Stimulated activated naive B cell treated with anti-CD40 and anti-IgM and Interleukin-4, amounts not matched to agents 10 μg/mL and 1 μg/mL and 100 μg/mL, for 72 hours (primary cell): ENCODE data around the gene ZNF296.
A peak's percentile ranks its signal among the peaks of the same experiment; 100 is the strongest.
"Not testable (repeated sequence)": the region's sequence is repeated elsewhere in the genome, so short reads cannot be mapped to it uniquely, and the experiment has no call there.

Source experiments
- ATAC-seq, 2 donors: fragments of 150-1000 bp; cut with Tn5 transposase; replicated peaks; 2 replicates each; pipeline ENCODE4 v1.10.0; 2021; ENCODE audit warnings: moderate library complexity in 1 of 2
- DNase-seq: peaks from one replicate; pipeline ENCODE4 v3.0.0; 2021
- H3K27ac Mint-ChIP-seq: one replicate; pipeline ENCODE4 v1.8.0; 2022; ENCODE audit warnings: mild to moderate bottlenecking, mixed read lengths
- H3K27me3 Mint-ChIP-seq, 2 donors: one replicate each; pipeline ENCODE4 v1.8.0; 2022; ENCODE audit warnings: mixed read lengths in 2 of 2
- H3K36me3 Mint-ChIP-seq, 2 donors: one replicate each; pipeline ENCODE4 v1.8.0; 2022; ENCODE audit warnings: mixed read lengths in 2 of 2, mild to moderate bottlenecking in 1 of 2
- H3K4me1 Mint-ChIP-seq, 2 donors: one replicate each; pipeline ENCODE4 v1.8.0; 2022; ENCODE audit warnings: mixed read lengths in 2 of 2, mild to moderate bottlenecking in 1 of 2
- H3K4me3 Mint-ChIP-seq, 2 donors: one replicate each; pipeline ENCODE4 v1.8.0; 2022; ENCODE audit warnings: mild to moderate bottlenecking in 2 of 2, mixed read lengths in 2 of 2, moderate library complexity in 1 of 2
- H3K9me3 Mint-ChIP-seq, 2 donors: one replicate each; pipeline ENCODE4 v1.8.0; 2022; ENCODE audit warnings: mixed read lengths in 2 of 2, mild to moderate bottlenecking in 1 of 2

The ZNF296 gene

DNA sequence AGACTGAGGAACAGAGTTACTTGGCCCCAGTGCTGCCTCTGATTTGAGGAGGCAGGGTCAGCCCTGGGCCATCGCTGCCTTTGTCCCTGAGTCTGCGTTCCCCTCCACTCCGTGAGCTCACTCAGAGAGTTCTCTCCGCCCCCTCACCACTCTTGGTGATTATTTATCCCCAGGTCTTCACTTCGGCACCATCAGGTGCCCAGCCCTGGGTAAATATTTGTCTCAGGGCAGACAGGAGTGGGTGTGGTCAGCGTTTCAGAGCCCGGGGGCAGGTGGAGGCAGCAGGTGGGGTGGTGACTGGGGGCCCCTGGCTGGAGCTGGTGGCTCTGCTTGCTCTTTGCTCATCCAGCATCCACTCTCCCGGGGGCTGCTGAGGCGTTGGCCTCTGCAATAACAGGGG is 37.4 kb upstream of the ZNF296 start:
- peaks cover 50 to 87% of the 10 kb centered on the region in 2 donors for H3K4me1 Mint-ChIP-seq
- H3K4me3 Mint-ChIP-seq: peak overlapping the region in 1 of 2 donors; percentile 22

DNA sequence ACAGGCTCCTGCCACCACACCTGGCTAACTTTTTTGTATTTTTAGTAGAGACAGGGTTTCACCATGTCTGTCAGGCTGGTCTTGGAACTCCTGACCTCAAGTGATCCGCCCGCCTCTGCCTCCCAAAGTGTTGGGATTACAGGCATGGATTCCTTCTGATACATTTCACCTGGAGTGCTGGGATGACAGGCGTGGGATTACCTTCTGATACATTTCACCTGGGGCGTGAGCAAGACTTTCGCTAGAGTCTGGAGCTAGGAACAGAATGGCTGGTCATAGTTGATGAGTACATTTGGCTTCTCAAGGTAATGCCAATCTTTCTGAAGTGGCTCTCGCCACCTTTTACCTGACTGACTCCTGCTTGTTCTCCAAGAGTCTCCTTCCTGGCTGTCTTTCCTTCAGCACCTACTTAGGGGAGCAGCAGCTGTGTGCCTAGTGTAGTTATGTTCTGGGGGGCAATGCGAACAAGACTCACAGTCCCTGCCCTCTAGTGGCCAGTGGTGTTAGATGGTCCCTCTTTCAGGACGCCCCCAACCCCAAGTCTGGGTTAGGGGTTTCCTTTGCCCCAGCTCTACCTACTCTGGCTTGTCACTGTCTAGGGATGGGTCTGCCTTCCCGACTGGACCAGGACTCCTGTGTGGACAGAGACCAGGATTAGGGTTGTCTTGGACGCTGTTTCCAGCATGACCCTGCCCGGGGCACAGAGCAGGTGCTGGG is 36.0 kb upstream of the ZNF296 start:
- ATAC-seq (no peak), DNase-seq (no peak)
- Mint-ChIP-seq H3K4me3 (no peak overlapping the region), H3K27me3 (no peaks in the 10 kb centered on the region), H3K36me3 (peaks cover 2 to 8% of the 10 kb centered on the region in 2 donors), H3K9me3 (no peaks in the 10 kb centered on the region), H3K4me1 (peaks cover 40 to 84% of the 10 kb centered on the region in 2 donors), H3K27ac (no peak overlapping the region)

More for the DNA sequence above, 37.4 kb upstream of the ZNF296 start:
- no peaks in the 10 kb centered on the region for H3K27me3 Mint-ChIP-seq
- DNase-seq (no peak), ATAC-seq (no peak)
- no peaks in the 10 kb centered on the region for H3K9me3 Mint-ChIP-seq
- H3K36me3 Mint-ChIP-seq: peaks cover 2 to 8% of the 10 kb centered on the region in 2 donors
- H3K27ac Mint-ChIP-seq: no peak overlapping the region

DNA sequence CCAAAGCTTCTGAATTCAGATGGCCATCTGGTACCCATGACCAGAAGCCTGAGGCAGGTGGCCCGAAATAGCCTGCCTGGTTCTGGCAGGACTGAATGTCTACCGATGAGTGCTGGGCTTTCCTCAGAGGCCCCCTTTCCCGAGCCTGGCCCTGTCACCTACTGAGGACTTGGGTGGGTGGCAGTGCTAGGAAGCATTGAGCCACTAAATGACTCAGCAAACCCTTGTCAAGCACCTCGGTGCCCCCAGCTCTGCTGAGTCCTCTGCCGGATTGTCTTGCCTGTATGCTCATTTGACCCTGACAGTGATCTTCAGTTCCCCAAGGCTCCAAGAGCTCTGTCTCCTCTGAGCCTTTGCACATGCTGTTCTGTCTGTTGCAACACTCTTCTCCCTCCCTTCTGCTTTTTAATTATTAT is 34.6 kb upstream of the ZNF296 start:
- ATAC-seq (peak; percentile 87), DNase-seq (no peak)
- Mint-ChIP-seq H3K9me3 (no peaks in the 10 kb centered on the region), H3K4me1 (peaks cover 32 to 71% of the 10 kb centered on the region in 2 donors), H3K27ac (no peak overlapping the region), H3K27me3 (no peaks in the 10 kb centered on the region), H3K36me3 (peaks cover 2 to 8% of the 10 kb centered on the region in 2 donors), H3K4me3 (no peak overlapping the region)

DNA sequence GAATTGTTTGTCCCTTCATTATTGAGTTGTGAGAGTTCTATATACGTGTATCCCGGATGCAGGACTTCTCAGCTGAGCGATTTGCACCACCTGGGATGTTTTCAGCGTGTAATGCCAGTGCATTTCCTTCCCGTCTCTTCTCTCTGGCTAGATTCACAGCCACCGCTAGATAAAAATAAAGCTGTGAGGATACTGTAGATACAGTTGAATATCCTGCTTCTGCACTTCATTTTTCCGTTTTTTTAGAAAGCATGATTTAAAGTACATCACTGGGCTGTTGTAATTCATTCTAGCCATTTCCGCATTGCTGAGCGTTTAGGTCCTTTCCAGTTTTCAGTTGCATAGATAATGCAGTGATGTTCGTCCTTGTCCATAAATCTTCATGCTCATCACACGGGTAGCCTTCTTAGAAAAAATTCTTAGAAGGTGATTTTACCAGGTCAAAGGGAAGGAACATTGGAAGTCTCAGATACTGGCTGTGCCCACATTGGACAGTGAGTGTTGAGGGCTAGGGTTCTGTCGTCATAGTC is 31.4 kb upstream of the ZNF296 start:
- H3K36me3 Mint-ChIP-seq: peaks cover 6 to 12% of the 10 kb centered on the region in 2 donors
- no peak overlapping the region for H3K27ac Mint-ChIP-seq
- H3K9me3 Mint-ChIP-seq: no peaks in the 10 kb centered on the region
- DNase-seq: no peak
- no peaks in the 10 kb centered on the region for H3K27me3 Mint-ChIP-seq
- H3K4me1 Mint-ChIP-seq: peaks cover 48 to 76% of the 10 kb centered on the region in 2 donors
- ATAC-seq: no peak
- no peak overlapping the region for H3K4me3 Mint-ChIP-seq

DNA sequence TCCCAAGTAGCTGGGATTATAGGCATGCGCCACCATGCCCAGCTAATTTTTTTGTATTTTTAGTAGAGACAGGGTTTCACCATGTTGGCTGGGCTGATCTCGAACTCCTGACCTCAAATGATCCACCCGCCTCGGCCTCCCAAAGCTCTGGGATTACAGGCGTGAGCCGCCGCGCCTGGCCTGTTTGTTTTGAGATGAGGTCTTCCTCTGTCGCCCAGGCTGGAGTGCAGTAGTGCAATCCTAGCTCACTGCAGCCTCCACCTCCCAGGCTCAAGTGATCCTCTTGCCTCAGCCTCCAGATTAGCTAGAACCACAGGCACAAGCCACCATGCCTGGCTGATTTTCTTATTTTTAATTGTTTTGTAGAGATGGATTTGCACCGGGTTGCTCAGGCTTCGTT is 30.1 kb upstream of the ZNF296 start:
- not testable (repeated sequence) for DNase-seq, H3K9me3 Mint-ChIP-seq, ATAC-seq, H3K4me3 Mint-ChIP-seq, H3K27me3 Mint-ChIP-seq
- peaks cover 6 to 12% of the 10 kb centered on the region in 2 donors for H3K36me3 Mint-ChIP-seq
- H3K27ac Mint-ChIP-seq: peak overlapping the region; percentile 22
- H3K4me1 Mint-ChIP-seq: peaks cover 46 to 75% of the 10 kb centered on the region in 2 donors

DNA sequence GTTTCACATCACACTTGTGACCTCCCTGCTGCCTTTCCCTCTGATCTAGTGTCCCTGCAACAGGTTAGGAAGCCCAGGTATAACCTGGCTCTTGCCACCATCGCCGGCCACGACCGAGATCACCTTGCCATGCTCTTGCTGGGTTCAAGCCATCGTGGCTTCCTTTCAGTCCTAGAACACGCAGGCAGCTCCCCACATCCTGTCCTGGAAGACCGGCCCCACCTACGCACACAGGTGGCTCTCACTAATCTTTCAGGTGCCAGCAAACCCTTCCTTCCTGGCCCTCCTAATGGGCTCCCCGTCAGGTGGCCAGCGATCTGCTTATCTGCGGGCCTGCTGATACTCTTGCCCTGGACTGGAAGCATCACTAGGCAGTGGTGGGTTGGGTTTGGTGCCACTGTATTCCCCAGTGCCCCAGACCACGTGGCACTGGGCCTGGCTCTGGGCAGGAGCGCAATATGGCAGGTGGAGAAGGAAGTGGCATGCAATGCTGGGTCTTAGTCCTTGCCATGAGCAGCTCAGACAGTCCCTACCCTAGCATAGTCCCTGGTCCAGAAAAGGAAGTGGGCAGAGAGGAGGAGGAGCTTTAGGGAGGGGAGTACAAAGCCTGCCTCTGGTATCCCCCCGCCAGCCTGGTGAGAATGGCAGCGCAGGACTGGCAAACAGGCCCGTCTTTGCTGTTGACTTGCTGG is 28.5 kb upstream of the ZNF296 start:
- ATAC-seq (peak; percentile 28), DNase-seq (no peak)
- peaks cover 6 to 12% of the 10 kb centered on the region in 2 donors for H3K36me3 Mint-ChIP-seq
- H3K9me3 Mint-ChIP-seq: no peaks in the 10 kb centered on the region
- H3K4me3 Mint-ChIP-seq: peak overlapping the region in 1 of 2 donors; percentile 2
- peaks cover 44 to 65% of the 10 kb centered on the region in 2 donors for H3K4me1 Mint-ChIP-seq
- H3K27me3 Mint-ChIP-seq: no peaks in the 10 kb centered on the region
- H3K27ac Mint-ChIP-seq: peak overlapping the region; percentile 84

DNA sequence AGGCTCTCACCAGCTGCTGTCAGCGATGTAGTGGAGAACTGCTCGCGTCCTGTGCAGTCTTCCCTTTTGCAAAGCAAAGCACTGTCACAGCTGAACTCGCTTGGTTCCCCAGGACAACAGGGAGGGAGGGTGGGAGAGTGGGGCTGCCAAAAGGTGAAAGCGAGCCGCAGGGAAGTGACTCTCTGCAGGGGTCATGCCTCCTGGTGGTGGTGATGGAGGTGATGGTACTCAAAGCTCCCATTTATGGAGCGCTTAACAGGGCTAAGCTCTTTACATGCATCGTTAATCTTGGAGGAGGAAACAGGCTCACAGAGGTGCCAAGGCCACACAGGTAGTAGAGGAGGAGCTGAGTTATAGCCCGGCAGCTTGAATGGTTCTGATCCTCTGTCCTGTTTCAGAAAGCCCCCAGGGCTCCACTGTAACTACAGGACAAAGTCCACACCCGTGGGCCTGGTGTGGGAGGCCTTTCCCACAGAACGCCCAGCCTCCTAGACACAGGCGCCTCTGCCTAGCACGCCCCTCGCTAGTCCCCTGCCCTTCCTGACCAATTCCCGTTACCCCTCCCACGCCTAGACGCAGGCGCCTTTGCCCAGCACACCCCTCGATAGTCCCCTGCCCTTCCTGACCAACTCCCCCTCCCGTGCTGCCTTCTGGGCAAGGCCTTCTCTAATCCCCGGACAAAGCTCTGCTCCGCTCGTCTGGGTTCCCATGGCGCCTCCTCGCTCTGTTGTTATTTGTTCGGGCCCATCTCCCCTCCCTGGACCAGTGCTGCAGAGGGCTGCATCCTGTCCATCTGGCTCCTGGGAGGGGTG is 27.4 kb upstream of the ZNF296 start:
- H3K4me1 Mint-ChIP-seq: peaks cover 46 to 65% of the 10 kb centered on the region in 2 donors
- ATAC-seq: peak; percentile 57 to 65
- DNase-seq: no peak
- H3K4me3 Mint-ChIP-seq: peak overlapping the region; percentile 39 to 64
- peak overlapping the region; percentile 70 for H3K27ac Mint-ChIP-seq
- H3K27me3 Mint-ChIP-seq: no peaks in the 10 kb centered on the region
- peaks cover 4 to 8% of the 10 kb centered on the region in 2 donors for H3K36me3 Mint-ChIP-seq
- no peaks in the 10 kb centered on the region for H3K9me3 Mint-ChIP-seq

DNA sequence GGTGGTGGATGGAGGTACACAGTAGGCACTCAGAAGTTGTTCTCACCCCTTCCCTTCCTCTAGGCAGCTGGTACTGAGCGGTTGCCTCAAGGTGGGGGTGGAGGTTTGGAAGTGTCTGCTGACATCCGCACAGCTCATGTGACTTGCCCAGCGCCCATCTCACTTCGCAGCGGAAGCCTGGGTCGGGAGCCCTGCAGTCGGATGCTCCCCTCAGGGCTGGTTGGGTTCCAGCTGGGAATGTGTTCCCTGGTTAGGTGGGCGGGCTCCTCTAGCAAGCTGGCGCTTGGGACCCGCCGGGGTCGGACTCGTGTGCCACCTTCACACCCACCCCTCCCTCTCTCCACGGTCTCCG is 26.9 kb upstream of the ZNF296 start:
- H3K27ac Mint-ChIP-seq: no peak overlapping the region
- H3K4me1 Mint-ChIP-seq: peaks cover 48 to 62% of the 10 kb centered on the region in 2 donors
- no peaks in the 10 kb centered on the region for H3K27me3 Mint-ChIP-seq
- peak overlapping the region; percentile 39 to 64 for H3K4me3 Mint-ChIP-seq
- H3K36me3 Mint-ChIP-seq: peaks cover 4 to 8% of the 10 kb centered on the region in 2 donors
- no peaks in the 10 kb centered on the region for H3K9me3 Mint-ChIP-seq
- DNase-seq (no peak), ATAC-seq (peak; percentile 75 to 82)

DNA sequence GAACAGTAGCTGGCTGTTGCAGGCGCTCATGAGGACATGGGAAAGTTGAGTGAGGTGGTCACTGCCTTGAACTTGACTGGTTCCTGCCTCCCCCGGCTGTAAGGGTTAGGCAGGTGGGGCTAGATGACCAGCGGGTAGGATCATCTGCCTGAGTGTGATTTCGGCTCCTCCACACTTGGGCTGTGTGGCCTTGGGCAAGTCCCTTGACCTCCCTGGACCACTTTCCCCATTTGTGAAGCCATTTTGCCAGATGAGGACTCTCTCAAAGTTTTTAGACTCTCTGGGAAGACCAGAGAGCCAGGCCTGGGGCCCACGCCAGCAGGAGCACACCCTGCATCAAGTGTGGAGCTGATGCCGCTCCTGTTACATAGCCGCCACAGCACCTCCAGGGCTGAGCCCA is 26.2 kb upstream of the ZNF296 start:
- Mint-ChIP-seq H3K27me3 (no peaks in the 10 kb centered on the region), H3K4me1 (peaks cover 52 to 61% of the 10 kb centered on the region in 2 donors), H3K4me3 (no peak overlapping the region), H3K27ac (no peak overlapping the region), H3K36me3 (peaks cover 4 to 8% of the 10 kb centered on the region in 2 donors), H3K9me3 (no peaks in the 10 kb centered on the region)
- ATAC-seq (no peak), DNase-seq (no peak)

DNA sequence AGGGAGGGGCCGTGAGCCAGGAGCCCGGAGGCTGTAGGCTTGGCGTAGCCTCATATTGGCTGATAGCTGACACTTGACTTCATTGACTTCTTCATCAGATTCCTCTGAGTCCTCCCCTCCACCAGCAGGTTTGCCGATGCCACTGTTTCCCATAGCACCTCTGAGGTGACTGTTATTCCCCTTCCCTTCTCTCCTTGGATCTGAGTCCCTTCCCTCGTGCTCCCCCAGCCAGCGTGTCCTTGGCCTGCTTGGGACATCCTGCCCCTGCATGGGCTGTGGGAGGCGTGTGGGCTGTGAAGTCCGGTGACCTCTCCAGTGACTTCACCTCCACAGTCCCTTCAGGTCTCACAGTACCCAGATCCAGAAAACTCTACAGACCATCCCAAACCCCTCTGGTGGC is 25.5 kb upstream of the ZNF296 start:
- Mint-ChIP-seq H3K27ac (peak overlapping the region; percentile 48), H3K4me1 (peaks cover 57 to 67% of the 10 kb centered on the region in 2 donors), H3K4me3 (no peak overlapping the region), H3K27me3 (no peaks in the 10 kb centered on the region), H3K36me3 (peaks cover 4 to 12% of the 10 kb centered on the region in 2 donors), H3K9me3 (no peaks in the 10 kb centered on the region)
- DNase-seq: no peak
- ATAC-seq: no peak

DNA sequence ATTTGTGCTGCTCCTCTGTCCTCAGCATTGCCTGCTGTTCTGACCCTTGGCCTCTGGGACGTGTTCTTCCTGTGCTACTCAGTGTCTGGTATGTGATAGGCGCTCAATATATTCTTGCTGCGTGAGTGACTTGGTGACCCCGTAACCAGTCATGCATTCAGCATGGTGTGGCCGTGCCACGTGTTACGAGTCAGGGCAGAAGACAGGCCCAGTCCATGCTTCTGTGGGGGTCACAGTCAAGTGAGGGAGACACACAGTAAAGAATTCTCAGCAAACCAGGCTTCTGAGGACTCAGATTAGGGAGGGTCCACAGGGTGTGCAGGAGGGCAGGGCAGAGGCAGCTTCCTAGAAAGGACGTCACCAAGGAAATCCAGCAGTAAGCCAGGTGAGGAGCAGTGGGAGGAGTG is 24.6 kb upstream of the ZNF296 start:
- H3K27ac Mint-ChIP-seq: peak overlapping the region; percentile 32
- no peaks in the 10 kb centered on the region for H3K9me3 Mint-ChIP-seq
- ATAC-seq: no peak
- no peak for DNase-seq
- peaks cover 4 to 19% of the 10 kb centered on the region in 2 donors for H3K36me3 Mint-ChIP-seq
- no peaks in the 10 kb centered on the region for H3K27me3 Mint-ChIP-seq
- H3K4me1 Mint-ChIP-seq: peaks cover 66 to 76% of the 10 kb centered on the region in 2 donors
- no peak overlapping the region for H3K4me3 Mint-ChIP-seq

DNA sequence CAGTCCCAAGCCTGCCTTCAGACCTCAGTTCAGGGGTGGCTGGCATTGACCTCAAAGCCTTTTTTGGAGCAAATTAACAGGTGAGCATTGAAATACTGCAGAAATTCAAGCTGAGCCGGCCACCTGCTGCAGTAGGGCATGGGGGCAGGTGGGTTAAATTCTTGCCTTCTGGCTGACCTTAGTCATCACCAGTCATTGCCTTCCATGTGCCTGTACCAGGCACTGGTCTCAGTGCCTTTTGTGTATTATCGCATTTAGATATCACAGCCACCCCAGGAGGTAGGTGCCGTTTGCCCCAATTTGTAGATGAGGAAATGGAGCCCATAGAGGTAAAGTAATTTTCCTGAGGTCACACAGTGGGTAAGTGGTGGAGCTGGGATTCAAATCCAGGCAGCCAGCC is 23.9 kb upstream of the ZNF296 start:
- no peak for ATAC-seq
- no peaks in the 10 kb centered on the region for H3K9me3 Mint-ChIP-seq
- H3K27me3 Mint-ChIP-seq: no peaks in the 10 kb centered on the region
- no peak for DNase-seq
- peaks cover 62 to 73% of the 10 kb centered on the region in 2 donors for H3K4me1 Mint-ChIP-seq
- H3K36me3 Mint-ChIP-seq: peaks cover 4 to 20% of the 10 kb centered on the region in 2 donors
- H3K4me3 Mint-ChIP-seq: no peak overlapping the region
- peak overlapping the region; percentile 38 for H3K27ac Mint-ChIP-seq

DNA sequence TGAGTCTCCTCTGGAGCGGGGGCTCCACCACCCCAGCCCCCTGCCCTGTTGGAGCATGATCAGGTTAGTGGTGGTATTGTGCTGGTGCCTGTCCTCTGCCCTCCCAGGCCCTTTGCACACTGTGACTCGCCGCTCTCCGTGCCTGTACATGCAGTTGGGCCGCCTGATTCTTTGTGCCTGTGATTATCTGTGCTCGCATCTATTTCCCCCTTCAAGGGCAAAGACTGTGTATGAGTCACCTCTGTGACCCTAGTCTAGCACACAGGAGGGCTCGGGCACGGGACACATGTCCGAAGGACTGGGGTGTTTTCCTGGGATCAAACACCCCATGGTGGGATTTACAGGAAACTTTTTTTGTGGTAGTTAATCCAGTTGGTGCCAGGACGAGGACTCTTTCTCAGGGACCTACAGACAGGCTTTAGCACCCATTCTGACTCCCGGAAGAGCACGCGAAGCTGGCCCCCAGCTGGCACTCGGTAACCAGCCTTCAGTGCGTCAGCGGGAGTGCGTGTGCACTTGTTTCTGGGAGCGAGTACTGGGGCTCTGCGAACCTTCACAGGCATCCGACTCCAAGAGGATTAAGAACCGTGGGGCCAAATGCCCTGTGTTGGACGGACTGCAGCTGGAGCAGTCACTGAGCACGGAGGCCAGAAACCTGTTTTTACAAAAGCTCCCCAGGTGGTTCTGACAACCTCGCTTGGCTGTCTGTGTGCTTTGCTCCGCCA is 23.4 kb upstream of the ZNF296 start:
- DNase-seq: no peak
- Mint-ChIP-seq H3K27ac (no peak overlapping the region), H3K4me3 (no peak overlapping the region), H3K9me3 (no peaks in the 10 kb centered on the region), H3K36me3 (peaks cover 2 to 20% of the 10 kb centered on the region in 2 donors), H3K27me3 (no peaks in the 10 kb centered on the region), H3K4me1 (peaks cover 60 to 71% of the 10 kb centered on the region in 2 donors)
- no peak for ATAC-seq
